Spinal cord (tissue), 10 donors: ENCODE measurements around the gene KIF1A. TPM values are rescaled to one million over a fixed set of nuclear protein-coding genes. Genes with fewer than 3 reads are reported as not detected.

ENCODE experiments used
- DNase-seq, 6 donors: peaks; one replicate each; pipeline versions ENCODE4 v3.0.0 to v3.0.0-alpha.2; 2013 to 2015; ENCODE audit warnings: low spot score in 6 of 6, low read depth in 4 of 6
- H3K27ac ChIP-seq: one replicate; pipeline ENCODE4 v1.5.1; 2013; ENCODE audit warnings: low read depth, low read length, control low read depth
- H3K27me3 ChIP-seq: one replicate; pipeline ENCODE4 v1.6.1; 2013; ENCODE audit warnings: low read length; ENCODE audit not compliant: control insufficient read depth, insufficient read depth
- H3K36me3 ChIP-seq: one replicate; pipeline ENCODE4 v1.6.1; 2013; ENCODE audit warnings: low read length; ENCODE audit not compliant: control insufficient read depth, insufficient read depth
- H3K4me1 ChIP-seq: one replicate; pipeline ENCODE4 v1.6.1; 2013; ENCODE audit warnings: low read length; ENCODE audit not compliant: control insufficient read depth, insufficient read depth
- H3K4me3 ChIP-seq: one replicate; pipeline ENCODE4 v1.5.1; 2013; ENCODE audit warnings: low read depth, low read length, control low read depth
- H3K9me3 ChIP-seq: one replicate; pipeline ENCODE4 v1.6.1; 2013; ENCODE audit warnings: low read length; ENCODE audit not compliant: control insufficient read depth, insufficient read depth
- WGBS: methylation state at CpG from one replicate; pipeline ENCODE4 v1.1.5; 2013; ENCODE audit warnings: missing lambda C conversion rate; ENCODE audit not compliant: insufficient coverage; 5-methylcytosine and 5-hydroxymethylcytosine counted together
- polyA plus RNA-seq, 2 donors: library from polyadenylated mRNA; unstranded; fragments of 120-200 nt; gene quantifications; one replicate each; pipeline ENCODE4 v1.2.1, GENCODE V29; 2013; ENCODE audit not compliant: insufficient read length in 2 of 2
- total RNA-seq, 2 donors: library from RNA; depleted of rRNA in 1 of 2; stranded (reverse); fragments of 120-200 nt in 1 of 2; fragments of >200 nt in 1 of 2; gene quantifications; one replicate each; pipeline versions ENCODE4 v1.2.3 to v1.2.4, GENCODE V29; 2013 to 2014
- donor health status: healthy.

KIF1A gene
- total and polyA plus RNA-seq, 4 donors: 125 to 519 (median 317) TPM

- Histone ChIP-seq H3K4me1 (peaks cover 49% of the 10 kb centered on the region), H3K27ac (peak overlapping the region; percentile 84), H3K9me3 (no peaks in the 10 kb centered on the region), H3K36me3 (peaks cover 22% of the 10 kb centered on the region), H3K27me3 (no peaks in the 10 kb centered on the region), H3K4me3 (peak overlapping the region; percentile 45)
- WGBS: 2% methylated on average over 5 of the region's 7 CpGs
- no peak for DNase-seq
Observed at GRCh38 chr2:240821429-240821778, 1.4 kb upstream of the KIF1A start.

DNA sequence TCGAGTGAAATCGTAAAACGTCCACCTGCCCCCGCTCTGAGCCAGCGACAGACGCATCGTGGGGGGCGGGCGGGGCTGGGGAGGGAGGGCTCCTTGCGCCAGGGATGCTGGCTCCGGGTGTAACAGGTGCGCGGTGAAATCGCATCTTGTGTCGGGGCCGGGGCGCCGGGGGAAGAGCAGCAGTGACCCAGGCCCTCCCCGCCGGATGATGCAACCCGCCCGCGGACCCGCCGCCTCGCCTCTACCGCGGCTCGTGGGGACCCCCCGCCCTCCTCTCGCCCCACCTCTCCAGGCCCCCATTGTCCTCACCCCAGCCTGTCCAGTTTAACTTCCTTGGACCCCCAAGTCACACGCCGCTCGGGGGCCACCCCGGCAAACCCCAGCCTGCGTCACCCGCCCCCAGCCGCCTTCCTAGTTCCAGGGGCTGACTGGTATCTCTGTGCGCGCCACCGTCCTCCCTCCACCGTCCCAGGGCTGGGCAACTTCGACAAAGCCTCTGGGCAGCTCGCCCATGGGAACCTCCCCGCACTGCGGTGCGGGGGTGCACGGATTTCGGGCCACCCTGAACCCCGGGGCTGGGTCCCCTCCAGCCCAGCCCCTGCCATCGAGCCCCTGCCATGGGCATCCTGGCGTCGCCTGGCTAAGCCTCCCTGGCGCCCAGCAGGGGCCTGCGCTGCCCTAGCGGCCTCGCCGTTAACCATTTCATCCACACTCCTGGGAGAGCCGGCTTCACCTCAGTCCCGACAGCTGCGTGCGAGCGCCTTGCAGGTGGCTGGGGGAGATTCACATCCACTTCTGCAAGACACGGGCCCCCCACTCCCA lies 799 bp upstream of the KIF1A start:
- H3K9me3 ChIP-seq: no peaks in the 10 kb centered on the region
- no peaks in the 10 kb centered on the region for H3K27me3 ChIP-seq
- under 1% methylated on average over 62 of the region's 64 CpGs for WGBS
- peaks cover 50% of the 10 kb centered on the region for H3K4me1 ChIP-seq
- peak overlapping the region; percentile 45 for H3K4me3 ChIP-seq
- peak in 3 of 6 donors; percentile 29 to 87 (median 79) for DNase-seq
- H3K27ac ChIP-seq: peak overlapping the region; percentile 84
- H3K36me3 ChIP-seq: peaks cover 28% of the 10 kb centered on the region

DNA sequence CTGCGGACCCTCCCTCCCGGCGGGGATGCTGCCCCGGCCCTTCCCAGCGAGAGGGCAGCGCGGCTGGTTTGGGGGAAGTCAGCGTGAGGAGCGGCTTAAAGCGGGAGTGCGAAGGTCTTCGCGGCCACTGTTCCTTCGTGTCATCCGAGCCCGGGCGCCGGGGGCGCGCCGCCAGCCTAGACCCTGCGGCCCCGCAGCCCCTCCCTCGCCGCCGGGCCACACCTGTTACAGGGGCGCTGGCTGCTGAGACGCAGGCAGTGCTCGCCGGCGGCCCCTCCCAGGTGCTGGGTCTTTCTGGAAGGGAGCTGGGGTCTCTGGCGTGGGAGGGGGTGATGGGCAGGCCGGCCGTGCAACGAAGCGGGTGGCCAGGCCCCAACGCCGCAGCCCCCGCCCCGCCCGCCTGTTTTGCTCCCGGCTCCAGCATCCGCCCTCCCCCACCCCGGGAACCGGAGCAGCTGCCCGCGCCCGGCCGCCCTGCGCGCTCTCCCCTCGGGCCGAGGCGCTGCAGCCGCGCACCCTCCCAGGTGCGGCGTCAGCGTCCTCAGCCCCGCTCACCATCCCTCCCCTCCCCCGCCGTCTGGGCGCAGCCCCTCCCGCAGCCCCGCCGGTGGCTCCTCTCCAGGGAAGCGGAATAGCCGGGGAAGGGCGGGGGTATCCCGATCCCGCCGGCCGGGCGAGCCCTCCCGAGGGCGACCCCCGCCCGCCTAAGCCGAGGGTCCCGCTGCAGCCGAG lies 727 bp downstream of the KIF1A start:
- Histone ChIP-seq H3K27me3 (no peaks in the 10 kb centered on the region), H3K9me3 (no peaks in the 10 kb centered on the region), H3K36me3 (peaks cover 42% of the 10 kb centered on the region), H3K4me1 (peaks cover 46% of the 10 kb centered on the region), H3K27ac (peak overlapping the region; percentile 75), H3K4me3 (peak overlapping the region; percentile 65)
- under 1% methylated on average over 77 of the region's 81 CpGs for WGBS
- peak in 2 of 6 donors; percentile 63 to 67 for DNase-seq

DNA sequence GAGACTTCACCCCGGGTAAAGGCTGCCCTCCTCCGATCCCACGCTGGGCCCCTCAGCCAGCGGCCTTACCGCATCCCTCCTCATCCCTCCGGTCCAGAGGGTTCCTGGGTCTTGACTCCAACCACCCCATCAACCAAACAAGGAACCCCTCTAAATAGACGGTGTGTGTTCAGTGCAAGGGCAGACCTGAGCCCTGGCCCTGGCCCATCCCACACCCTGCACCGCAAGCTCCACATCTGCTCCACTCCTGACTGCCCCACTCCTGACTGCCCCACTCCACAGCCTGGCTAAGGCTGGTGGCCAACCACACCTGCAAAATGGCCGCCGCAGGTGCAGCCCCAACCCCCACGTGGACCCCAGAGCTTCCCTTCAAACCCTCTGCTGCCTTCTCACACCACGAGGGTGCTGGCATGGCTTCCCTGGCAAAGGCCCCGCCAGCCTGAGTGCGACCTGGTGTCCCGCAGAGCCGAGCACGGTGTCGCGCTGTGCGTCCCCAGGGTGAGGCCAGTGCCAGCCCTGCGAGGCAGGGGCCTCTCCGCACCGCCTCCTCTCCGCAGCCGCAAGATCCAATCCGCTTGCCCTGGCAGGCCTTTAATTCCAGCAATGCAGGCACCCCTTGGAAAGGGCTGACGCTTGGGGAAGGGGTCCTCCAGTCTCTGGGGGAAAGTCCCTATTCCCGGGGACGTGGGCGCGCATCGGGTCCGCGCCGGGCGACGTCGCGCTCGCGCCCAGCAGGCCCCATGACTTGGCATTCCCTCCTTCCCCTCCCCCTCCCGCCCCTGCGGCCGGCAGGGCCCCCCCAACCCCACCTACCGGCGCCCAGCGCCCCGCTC lies 1.5 kb downstream of the KIF1A start:
- Histone ChIP-seq H3K4me3 (peak overlapping the region; percentile 65), H3K27me3 (no peaks in the 10 kb centered on the region), H3K4me1 (peaks cover 39% of the 10 kb centered on the region), H3K36me3 (peaks cover 42% of the 10 kb centered on the region), H3K9me3 (no peaks in the 10 kb centered on the region), H3K27ac (peak overlapping the region; percentile 47)
- 18% methylated on average over 42 of the region's 48 CpGs for WGBS
- DNase-seq: peak in 1 of 6 donors; percentile 72

- Histone ChIP-seq H3K27ac (peak overlapping the region; percentile 47), H3K9me3 (peaks cover 2% of the 10 kb centered on the region), H3K4me1 (peaks cover 37% of the 10 kb centered on the region), H3K4me3 (peak overlapping the region; percentile 65), H3K36me3 (peaks cover 48% of the 10 kb centered on the region), H3K27me3 (no peaks in the 10 kb centered on the region)
- WGBS: 70% methylated on average over 17 of the region's 19 CpGs
- DNase-seq: no peak
Observed at GRCh38 chr2:240817496-240818292, 2.3 kb downstream of the KIF1A start.

GRCh38 chr2:240816584-240817495 lies 3.2 kb downstream of the KIF1A start:
- Histone ChIP-seq H3K36me3 (peaks cover 57% of the 10 kb centered on the region), H3K9me3 (peaks cover 3% of the 10 kb centered on the region), H3K4me1 (peaks cover 34% of the 10 kb centered on the region), H3K27ac (no peak overlapping the region), H3K4me3 (no peak overlapping the region), H3K27me3 (no peaks in the 10 kb centered on the region)
- 82% methylated on average over 11 of the region's 12 CpGs for WGBS
- DNase-seq: no peak

- no peak for DNase-seq
- Histone ChIP-seq H3K27me3 (no peaks in the 10 kb centered on the region), H3K4me1 (peaks cover 30% of the 10 kb centered on the region), H3K9me3 (peaks cover 3% of the 10 kb centered on the region), H3K27ac (no peak overlapping the region), H3K4me3 (no peak overlapping the region), H3K36me3 (peaks cover 64% of the 10 kb centered on the region)
- 95% methylated on average over 3 of the region's 9 CpGs for WGBS
Observed at GRCh38 chr2:240815761-240816583, 4.0 kb downstream of the KIF1A start.
